Measurements from ENCODE around the gene FLT1. TPM values are rescaled to one million over a fixed set of nuclear protein-coding genes. Genes with fewer than 3 reads are reported as not detected.

Gene FLT1
- total and polyA plus RNA-seq, 7 donors = 9.0 to 38.6 (median 15.6) TPM

DNA sequence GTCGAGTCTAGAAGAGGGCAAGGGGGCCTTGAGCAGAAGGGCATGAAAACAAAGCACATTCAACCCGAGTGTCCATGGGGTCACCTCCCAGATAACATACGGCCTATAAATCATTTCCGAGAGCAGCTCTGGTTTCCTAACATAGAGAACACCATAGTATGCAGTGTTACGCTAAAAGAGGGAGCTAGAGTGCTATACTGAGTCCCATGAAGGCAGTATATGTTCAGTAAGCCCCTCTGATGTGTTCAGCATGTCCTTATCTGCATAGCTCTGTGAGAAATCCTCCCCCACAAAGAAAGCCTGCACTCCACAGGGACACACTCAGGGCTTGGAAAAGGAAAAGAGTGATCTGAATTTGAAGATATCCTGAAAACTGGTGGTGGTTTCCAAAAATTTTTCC, 175.4 kb downstream of the FLT1 start:
- Histone ChIP-seq H3K9me3 (no peaks in the 10 kb centered on the region), H3K27ac (no peak overlapping the region), H3K4me3 (no peak overlapping the region), H3K4me1 (peaks cover 3% of the 10 kb centered on the region), H3K36me3 (ENCODE audit: insufficient read depth in 1 of 2, low read depth in 1 of 2) (no peaks in the 10 kb centered on the region), H3K27me3 (ENCODE audit: insufficient read depth in 3 of 3, low read length in 2 of 3) (no peaks in the 10 kb centered on the region)
- intact Hi-C loops (cut with DNase I) = no loop called here
- WGBS, 3 donors = 73 to 84% (median 81%) methylated on average over 5 of the region's 5 CpGs
- no peak for DNase-seq
- TF ChIP-seq, protein P1, sequence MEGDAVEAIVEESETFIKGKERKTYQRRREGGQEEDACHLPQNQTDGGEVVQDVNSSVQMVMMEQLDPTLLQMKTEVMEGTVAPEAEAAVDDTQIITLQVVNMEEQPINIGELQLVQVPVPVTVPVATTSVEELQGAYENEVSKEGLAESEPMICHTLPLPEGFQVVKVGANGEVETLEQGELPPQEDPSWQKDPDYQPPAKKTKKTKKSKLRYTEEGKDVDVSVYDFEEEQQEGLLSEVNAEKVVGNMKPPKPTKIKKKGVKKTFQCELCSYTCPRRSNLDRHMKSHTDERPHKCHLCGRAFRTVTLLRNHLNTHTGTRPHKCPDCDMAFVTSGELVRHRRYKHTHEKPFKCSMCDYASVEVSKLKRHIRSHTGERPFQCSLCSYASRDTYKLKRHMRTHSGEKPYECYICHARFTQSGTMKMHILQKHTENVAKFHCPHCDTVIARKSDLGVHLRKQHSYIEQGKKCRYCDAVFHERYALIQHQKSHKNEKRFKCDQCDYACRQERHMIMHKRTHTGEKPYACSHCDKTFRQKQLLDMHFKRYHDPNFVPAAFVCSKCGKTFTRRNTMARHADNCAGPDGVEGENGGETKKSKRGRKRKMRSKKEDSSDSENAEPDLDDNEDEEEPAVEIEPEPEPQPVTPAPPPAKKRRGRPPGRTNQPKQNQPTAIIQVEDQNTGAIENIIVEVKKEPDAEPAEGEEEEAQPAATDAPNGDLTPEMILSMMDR (IDR thresholded peaks at IDR 0.05) = no peak
- ATAC-seq = no peak

DNA sequence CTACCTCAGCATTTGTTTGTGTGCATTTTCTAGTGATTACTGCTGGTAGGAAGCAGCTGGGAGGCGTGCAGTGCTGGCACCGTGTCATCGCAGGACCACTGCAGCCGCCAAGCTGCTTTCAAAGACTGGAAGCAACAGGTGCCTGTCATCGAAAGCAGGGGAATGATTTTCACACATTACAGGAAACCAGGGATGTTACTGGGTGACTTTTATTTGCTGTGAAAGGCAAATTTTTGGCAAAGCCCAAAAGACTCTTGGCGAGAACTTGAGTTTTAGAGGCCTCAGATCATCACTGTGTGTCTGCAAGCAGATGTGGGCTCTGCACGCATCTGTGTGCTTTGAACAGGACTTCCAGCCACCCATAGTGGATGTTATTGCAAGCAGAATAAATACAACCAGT, 176.4 kb downstream of the FLT1 start:
- 19 to 30% (median 28%) methylated on average over 7 of the region's 7 CpGs for WGBS, 3 donors

DNA sequence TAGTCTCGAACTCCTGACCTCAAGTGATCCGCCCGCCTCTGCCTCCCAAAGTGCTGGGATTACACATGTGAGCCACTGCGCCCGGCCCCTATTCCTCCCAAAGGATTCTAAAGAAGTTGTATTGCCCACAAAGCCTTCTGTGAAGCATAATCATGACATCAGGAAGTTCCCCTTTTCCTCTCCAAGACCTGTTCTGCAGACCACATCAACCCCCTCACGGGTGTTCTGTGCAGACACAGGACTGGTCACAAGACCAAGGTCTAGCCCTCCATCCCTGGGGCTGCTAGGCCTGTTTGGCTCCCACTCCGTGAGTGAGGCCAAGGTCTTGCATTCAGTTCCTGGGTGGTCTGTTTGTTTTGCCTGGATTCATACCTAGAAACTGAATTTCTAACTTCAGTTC, 178.1 kb downstream of the FLT1 start:
- H3K27ac ChIP-seq = no peak overlapping the region
- no peak overlapping the region for H3K4me3 ChIP-seq
- TF ChIP-seq, protein P1 (IDR thresholded peaks at IDR 0.05) = no peak
- 81 to 86% (median 82%) methylated on average over 7 of the region's 7 CpGs for WGBS, 3 donors
- no peaks in the 10 kb centered on the region for H3K9me3 ChIP-seq
- no peaks in the 10 kb centered on the region for H3K36me3 ChIP-seq (ENCODE audit: insufficient read depth in 1 of 2, low read depth in 1 of 2)
- DNase-seq (no peak), ATAC-seq (no peak)
- intact Hi-C loops (cut with DNase I) = no loop called here
- H3K4me1 ChIP-seq = no peaks in the 10 kb centered on the region
- no peaks in the 10 kb centered on the region for H3K27me3 ChIP-seq (ENCODE audit: insufficient read depth in 3 of 3, low read length in 2 of 3)

More for the DNA sequence above, 176.4 kb downstream of the FLT1 start:
- intact Hi-C loops (cut with DNase I) = no loop called here
- TF ChIP-seq, protein P1 (IDR thresholded peaks at IDR 0.05) = no peak
- Histone ChIP-seq H3K4me1 (no peaks in the 10 kb centered on the region), H3K4me3 (no peak overlapping the region), H3K27ac (no peak overlapping the region), H3K27me3 (ENCODE audit: insufficient read depth in 3 of 3, low read length in 2 of 3) (no peaks in the 10 kb centered on the region), H3K36me3 (ENCODE audit: insufficient read depth in 1 of 2, low read depth in 1 of 2) (no peaks in the 10 kb centered on the region), H3K9me3 (no peaks in the 10 kb centered on the region)
- ATAC-seq (peak in 1 of 4 donors; percentile 43), DNase-seq (no peak)

DNA sequence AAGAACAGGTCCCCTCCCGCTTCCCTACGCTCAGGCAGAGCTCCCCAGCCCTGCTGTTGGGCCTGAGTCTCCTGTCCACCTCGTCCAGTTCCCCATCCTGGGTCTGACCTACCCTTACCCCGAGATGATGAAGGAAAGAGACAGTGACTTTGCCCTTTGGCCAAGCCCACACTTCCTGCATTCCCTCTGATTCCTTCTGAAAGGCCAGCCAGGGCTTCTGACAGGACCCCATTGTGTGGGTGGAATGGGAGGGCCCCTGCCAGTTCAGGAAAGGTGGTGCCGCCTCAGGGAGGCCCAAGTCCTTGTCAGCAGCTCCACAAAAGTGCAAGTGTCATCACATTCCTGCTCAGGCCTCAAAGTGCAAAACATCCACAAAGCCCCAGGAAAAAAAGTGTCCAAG, 178.8 kb downstream of the FLT1 start:
- WGBS, 3 donors = 65 to 75% (median 66%) methylated on average over 5 of the region's 5 CpGs
- DNase-seq = no peak
- intact Hi-C loops (cut with DNase I) = no loop called here
- no peaks in the 10 kb centered on the region for H3K4me1 ChIP-seq
- no peaks in the 10 kb centered on the region for H3K9me3 ChIP-seq
- no peak for ATAC-seq
- no peak overlapping the region for H3K4me3 ChIP-seq
- peaks cover 0 to under 1% of the 10 kb centered on the region in 2 donors for H3K36me3 ChIP-seq (ENCODE audit: insufficient read depth in 1 of 2, low read depth in 1 of 2)
- H3K27me3 ChIP-seq (ENCODE audit: insufficient read depth in 3 of 3, low read length in 2 of 3) = no peaks in the 10 kb centered on the region
- H3K27ac ChIP-seq = no peak overlapping the region
- TF ChIP-seq, protein P1 (IDR thresholded peaks at IDR 0.05) = no peak

DNA sequence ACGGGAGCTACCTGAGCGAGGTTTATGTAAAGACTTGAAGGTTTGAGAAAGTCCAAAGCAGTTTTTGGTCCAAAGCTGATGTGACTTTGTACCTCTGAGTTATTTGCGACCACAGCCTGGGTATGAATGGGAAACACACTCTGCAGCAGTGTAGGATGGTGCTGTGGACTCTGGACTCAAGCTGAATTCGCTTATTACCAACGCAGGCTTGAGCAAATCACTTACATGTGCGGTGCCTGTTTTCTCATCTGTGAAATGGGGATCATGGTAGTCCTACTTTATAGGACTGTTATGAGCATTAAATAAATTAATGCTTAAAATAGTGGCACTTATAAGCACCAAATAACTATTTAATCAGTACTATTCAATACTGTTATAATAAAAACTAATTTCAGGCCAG, 180.0 kb downstream of the FLT1 start:
- 94 to 95% (median 95%) methylated on average over 6 of the region's 6 CpGs for WGBS, 3 donors
- Histone ChIP-seq H3K36me3 (ENCODE audit: insufficient read depth in 1 of 2, low read depth in 1 of 2) (peaks cover 0 to 5% of the 10 kb centered on the region in 2 donors), H3K27me3 (ENCODE audit: insufficient read depth in 3 of 3, low read length in 2 of 3) (no peaks in the 10 kb centered on the region), H3K27ac (no peak overlapping the region), H3K4me3 (no peak overlapping the region), H3K4me1 (no peaks in the 10 kb centered on the region), H3K9me3 (no peaks in the 10 kb centered on the region)
- TF ChIP-seq, protein P1 (IDR thresholded peaks at IDR 0.05) = no peak
- no peak for ATAC-seq
- intact Hi-C loops (cut with DNase I) = no loop called here
- no peak for DNase-seq

All from psoas muscle (tissue), 8 donors.